ENCODE data around the gene ZNF277.

- TF ChIP-seq REST (IDR thresholded peaks at IDR 0.05), result no peak
- TF ChIP-seq, protein P1, sequence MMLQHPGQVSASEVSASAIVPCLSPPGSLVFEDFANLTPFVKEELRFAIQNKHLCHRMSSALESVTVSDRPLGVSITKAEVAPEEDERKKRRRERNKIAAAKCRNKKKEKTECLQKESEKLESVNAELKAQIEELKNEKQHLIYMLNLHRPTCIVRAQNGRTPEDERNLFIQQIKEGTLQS (IDR thresholded peaks at IDR 0.05), result no peak
- TF ChIP-seq, protein P2, sequence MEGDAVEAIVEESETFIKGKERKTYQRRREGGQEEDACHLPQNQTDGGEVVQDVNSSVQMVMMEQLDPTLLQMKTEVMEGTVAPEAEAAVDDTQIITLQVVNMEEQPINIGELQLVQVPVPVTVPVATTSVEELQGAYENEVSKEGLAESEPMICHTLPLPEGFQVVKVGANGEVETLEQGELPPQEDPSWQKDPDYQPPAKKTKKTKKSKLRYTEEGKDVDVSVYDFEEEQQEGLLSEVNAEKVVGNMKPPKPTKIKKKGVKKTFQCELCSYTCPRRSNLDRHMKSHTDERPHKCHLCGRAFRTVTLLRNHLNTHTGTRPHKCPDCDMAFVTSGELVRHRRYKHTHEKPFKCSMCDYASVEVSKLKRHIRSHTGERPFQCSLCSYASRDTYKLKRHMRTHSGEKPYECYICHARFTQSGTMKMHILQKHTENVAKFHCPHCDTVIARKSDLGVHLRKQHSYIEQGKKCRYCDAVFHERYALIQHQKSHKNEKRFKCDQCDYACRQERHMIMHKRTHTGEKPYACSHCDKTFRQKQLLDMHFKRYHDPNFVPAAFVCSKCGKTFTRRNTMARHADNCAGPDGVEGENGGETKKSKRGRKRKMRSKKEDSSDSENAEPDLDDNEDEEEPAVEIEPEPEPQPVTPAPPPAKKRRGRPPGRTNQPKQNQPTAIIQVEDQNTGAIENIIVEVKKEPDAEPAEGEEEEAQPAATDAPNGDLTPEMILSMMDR (IDR thresholded peaks at IDR 0.05; ENCODE audit: low read depth, low read length, missing input control), result no peak
Observed at GRCh38 chr7:112167147-112167546, 39.3 kb upstream of the ZNF277 start.
